CD1c-positive myeloid dendritic cell (primary cell): ENCODE results near the gene P2RY6.
"Not testable (repeated sequence)": the region's sequence is repeated elsewhere in the genome, so short reads cannot be mapped to it uniquely, and the experiment has no call there.

Experiments
- DNase-seq: peaks from one replicate; pipeline ENCODE4 v3.0.0-alpha.2; 2016; ENCODE audit errors: extremely low spot score

P2RY6 gene, protein sequence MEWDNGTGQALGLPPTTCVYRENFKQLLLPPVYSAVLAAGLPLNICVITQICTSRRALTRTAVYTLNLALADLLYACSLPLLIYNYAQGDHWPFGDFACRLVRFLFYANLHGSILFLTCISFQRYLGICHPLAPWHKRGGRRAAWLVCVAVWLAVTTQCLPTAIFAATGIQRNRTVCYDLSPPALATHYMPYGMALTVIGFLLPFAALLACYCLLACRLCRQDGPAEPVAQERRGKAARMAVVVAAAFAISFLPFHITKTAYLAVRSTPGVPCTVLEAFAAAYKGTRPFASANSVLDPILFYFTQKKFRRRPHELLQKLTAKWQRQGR

DNA sequence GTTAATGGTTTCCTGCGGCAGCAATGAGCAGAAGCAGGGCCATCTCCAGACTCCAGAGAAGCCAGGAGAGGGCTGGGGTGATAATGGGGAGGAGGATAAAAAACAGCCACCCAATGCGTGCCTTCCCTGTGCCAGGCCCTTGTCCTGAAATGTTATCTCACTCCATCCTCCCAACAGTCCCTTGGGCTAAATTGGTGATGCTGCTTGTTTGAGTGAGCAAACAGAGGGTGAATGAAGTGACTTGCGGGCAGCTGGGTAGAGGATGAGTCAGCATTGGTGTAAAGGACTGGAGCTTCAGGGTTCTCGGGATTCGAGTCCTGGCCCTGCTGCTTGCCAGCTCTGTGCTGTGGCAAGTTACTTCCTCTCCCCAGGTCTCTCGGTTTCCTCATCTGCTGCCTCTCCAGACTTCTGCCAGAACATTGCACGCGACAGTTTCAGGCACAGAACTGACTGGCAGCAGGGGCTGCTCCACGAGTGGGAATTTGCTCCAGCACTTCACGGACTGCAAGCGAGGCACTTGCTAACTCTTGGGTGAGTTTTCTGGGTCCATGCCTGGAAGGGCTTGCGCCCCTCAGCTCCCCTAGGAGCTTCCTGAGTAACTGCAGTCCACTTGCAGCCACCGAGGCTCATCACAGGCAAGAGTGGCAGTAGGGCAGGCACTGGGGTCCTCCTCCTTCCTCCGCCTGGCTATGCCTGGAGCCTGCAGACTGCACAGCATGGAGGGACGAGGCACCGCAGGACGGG is at the start of gene P2RY6:
P2RY6 (plus strand) TSS at position 403 of the 744 bp plus-strand sequence. CDS start 24,181 bp downstream, outside the sequence.
- peak; percentile 91 for DNase-seq

DNA sequence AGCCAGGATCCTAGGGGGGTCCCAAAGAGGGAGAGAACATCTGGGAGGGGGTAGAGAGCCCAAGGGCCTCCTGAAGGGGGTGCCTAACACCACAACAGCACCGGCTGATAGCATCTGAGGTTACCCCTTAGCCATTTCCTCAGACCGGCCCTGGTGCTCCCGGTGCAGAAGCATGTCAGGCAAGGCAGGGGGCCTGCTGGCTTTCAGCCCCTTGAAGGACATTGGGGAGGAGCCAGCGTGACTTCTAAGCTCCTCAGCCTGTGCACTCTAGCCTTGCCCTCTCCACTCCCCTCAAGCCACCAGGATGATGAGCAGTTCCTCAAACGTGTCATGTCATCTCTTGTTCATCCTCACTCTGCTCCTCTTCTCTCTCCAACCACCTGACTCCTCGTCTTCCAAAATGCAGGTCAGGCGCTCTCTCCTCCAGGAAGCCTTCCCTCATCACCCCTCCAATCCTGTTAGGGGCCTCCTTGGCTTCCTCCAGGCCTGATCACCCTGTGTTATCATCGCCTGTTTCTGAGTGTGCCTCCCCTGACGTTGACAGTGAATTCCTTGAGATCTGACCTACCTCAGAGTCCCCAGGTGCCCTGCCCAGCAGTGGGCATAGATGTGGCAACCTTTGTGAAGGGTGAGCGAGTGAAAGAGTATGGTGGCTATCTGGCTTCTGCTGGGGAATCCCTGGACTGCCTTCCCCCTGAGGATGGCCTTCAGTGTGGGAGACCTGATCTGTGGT is 48.0 kb upstream of the P2RY6 start:
- DNase-seq, result no peak

DNA sequence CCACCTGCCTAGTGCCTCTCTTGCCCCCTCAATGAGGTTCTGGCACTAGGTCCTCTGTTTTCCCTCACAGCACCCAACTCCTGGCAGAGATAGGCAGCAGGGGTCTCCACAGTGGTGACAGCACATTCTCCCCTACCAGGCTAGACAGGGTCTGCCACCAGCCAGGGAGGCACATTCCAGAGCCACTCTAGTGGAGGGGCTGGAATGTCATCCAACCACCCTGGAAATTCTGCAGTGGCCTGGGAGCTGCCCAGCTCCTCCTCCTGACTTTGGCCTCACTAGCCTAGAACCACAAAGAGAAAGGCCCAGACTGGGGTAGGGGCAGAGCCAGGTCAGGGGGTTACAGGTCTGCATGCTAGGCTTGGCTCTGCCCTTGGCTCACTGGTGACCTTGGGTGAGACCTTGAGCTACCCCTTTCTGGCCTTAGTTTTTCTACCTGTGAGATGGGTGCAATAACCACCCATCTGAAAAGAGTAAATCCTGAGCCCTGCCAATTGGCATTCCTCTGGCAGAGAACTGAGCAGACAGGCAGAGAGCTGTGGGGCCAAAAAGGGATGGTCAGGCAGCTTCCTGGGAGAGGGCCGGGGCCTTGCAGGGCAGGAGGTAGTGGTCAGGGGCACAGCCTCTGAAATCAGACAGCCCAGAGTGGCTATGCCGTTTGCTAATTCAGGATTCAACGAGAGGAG is 47.0 kb upstream of the P2RY6 start:
- DNase-seq, result no peak

DNA sequence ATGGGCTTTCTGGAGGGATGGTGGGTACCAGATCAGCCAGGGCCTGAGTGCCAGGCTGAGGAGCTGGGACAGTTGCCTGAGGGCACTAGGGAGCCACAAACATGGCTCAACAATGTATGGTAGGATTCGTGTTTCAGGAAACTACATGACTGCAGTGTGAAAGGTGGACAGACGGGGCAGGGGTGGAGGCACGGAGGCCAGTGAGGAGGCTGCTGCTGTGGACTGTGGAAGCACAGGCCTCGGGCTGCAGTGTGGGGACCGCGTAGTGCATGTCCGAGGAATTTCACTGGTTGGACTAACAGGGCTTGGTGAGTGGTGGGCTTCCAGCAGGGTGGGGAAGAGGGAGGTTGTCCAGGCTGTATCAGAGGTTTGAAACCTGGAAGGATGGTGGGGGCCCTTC is 46.3 kb upstream of the P2RY6 start:
- no peak for DNase-seq

DNA sequence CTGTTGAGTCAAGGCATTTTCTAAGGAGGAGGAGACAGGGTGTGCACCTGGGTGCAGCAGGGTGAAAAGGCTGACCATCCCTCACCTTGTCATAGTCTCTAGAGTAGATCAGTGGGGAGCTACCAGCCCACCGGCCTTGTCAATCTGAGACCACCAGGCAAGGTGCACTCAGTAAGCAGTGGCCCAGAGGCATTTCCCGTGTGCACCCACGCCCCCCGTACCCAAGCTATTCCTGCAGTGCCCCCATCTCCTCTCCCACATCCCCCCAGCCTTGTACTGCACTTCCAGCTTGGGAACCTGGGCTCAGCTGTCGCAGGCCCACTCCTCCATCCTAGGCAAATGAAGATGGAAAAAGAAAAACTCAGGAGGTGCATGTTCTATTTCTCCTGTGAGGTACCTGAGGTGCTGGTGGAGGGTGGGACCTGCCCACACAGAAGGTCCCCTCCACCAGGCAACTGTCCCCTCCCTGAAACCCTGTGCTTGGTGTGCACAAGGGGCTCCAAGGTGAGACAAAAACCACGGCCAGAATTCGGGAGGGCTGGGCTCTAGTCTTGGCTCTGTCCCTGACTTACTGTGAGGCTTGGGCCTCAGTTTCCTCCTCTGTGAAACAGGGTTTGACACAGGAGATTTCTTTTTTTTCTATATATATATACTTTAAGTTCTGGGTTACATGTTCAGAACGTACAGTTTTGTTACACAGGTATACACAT is 45.7 kb upstream of the P2RY6 start:
- DNase-seq, result no peak

DNA sequence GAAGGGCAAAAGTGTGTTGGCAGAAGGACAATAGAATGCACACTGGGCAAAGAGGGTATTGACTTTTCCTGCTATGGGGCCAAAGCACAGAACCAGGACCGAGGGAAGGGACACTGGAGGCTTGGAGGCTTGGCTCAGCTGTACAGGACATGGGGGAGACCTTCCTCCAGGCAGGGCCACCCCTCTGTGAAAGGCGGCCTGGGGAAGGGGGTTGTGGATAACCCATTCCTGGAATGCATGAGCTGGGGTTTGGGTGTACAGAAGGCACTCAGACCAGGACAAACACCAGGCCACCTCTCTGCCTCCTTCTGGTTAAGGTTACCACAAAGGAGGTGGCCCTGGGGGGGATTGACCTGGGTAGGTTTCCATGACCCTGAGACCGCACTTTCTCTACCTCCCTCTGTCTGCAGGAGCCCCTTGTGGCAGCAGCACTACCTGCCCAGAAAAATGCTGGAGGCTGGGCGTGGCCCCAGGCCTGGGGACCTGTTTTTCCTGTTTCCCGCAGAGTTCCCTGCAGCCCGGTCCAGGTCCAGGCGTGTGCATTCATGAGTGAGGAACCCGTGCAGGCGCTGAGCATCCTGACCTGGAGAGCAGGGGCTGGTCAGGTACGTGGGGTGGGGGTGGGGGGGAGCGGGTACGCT is 44.4 kb upstream of the P2RY6 start:
- DNase-seq, result no peak

DNA sequence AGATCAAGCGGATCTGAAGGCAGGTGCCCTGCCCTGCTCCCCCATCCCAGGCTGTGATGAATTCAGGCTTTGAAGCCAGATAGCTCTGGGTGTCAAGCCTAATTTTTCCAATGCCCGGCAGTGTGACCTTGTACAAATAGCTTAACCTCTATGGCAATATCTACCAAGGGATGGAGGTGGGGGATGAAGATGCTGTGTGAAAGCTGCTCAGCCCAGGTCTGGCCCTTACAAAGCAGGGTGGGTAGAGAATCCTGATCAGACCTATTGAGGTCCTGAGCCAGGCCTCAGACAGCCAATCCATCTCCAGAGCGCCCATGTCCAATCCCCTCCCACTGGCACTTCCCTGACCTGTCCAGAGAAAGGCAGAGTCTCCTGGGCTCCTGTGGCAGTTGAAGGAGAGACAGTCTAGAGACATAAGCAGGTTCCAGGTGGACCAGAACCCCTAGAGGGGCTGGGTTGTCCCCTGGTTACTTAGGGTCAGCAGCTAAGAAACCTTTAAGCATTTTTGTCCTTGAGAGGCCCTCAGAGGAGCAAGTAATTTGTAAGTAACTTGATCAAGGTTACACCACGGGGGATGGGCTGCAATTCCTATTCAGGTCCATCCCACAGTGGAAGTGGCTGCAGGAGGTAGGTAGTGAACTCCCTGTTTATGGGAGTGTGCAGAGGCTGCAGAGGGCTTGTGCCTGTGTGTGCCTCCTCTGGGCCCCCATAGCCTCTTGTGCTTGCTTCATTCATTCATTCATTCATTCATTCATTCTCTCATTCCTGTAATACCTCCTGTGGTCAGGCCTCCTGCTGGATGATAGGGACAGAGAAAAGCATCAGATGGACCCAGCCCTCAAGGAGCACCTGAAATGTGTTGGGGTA is 43.6 kb upstream of the P2RY6 start:
- DNase-seq, result no peak

DNA sequence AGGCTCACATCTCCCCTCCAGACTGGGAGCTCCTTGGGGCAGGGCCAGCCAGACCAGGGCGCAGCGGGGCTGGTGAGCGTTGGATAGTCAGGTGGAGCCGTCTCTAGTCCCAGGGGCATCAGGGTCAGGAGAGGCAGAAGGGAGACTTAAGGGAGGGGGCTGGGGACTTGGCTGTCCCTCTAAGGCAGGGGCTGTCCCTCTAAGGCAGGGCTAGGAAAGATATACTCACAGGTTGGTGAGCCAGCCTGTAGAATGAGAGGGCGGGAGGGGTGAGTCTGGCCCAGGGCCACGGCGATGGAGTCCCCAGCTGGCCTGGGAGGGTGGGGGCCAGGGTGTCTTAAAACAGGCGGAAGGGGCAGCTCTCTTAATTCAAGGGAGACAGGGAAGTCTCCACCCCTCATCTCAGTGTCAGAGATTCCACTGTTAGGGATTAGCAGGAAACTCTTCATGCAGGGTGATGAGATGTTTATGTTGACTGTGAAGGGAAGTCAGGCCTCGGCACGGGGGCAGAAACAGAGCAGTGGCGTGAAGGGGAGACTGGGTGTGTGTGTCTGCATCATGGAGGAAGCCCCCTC is 42.7 kb upstream of the P2RY6 start:
- no peak for DNase-seq

DNA sequence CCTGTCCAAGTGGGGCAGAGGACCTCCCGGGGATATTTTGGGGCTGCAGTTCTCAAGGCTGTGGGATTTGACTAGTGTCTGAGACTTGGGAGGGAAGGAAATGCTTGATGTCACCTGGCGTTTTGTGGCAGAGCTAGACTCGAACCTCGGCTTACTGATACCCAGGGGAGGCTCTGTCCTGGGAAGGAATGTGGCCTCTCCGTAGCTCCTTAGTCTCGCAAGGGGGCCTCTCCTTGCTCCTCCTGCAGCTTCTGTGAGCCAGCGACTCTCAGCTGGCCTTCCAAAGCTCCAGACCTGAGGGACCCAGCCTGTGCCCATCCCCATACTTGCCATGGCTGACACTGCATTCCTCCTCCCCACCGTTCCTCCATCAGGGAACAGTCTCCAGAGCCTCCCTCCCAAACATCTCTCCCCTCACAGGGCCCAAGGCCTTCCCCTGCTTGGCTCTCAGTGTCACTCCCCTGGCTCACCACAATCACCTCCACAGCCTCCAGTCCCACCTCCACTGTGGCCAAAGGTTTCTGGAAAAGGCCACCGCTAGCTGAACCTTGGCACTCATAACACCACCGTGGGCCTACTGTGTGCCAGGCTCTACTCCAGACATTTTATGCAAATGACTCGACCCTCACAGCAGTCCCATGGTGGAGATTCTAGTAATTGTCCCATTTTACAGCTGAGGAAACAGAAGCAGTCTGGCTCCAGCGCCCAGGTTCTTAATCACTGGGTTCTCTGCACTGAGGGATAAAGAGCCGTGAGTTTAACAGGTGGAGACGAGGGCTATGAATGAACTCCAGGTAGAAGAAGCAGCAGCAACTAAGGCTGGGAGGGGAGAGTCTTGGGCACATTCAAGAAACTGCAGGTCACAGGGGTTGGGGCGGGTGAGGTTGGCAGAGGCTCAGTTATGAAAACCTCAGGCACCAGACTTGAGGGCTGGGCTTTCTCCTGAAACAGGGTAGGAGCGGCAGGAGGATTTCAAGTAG is 42.0 kb upstream of the P2RY6 start:
- no peak for DNase-seq

DNA sequence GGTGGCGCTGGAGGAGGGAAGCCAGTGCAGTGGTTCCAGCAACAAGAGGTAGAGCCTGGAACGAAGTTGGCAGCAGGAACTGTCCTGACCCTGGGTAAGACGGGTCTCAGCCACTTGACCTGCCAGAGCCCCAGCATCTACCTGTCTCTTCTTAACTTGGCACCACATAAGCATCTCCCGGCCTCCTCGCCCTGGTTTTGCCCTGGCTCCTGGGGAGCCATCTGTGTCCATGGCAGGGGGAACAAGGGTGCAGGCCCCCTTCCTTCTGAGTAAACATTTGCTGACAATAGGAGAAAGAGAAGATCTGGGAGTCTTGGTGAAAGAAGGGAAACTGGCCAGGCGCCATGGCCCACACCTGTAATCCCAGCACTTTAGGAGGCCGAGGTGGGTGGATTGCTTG is 41.2 kb upstream of the P2RY6 start:
- no peak for DNase-seq

DNA sequence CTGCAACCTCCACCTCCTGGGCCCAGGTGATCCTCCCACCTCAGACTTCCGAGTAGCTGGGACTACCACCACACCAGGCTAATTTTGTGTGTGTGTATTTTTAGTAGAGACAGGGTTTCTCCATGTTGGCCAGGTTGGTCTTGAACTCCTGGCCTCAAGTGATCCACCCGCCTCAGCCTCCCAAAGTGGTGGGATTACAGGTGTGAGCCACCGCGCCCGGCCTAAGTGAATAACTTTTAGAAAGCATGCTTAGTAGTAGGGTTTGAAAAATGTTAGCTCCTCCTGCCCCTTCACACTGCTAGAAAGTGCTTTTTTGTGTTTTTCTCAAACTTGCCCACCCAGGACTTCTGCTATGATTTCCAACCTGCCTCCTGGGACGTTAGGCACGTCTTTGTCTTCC is 39.7 kb upstream of the P2RY6 start:
- DNase-seq, result not testable (repeated sequence)

DNA sequence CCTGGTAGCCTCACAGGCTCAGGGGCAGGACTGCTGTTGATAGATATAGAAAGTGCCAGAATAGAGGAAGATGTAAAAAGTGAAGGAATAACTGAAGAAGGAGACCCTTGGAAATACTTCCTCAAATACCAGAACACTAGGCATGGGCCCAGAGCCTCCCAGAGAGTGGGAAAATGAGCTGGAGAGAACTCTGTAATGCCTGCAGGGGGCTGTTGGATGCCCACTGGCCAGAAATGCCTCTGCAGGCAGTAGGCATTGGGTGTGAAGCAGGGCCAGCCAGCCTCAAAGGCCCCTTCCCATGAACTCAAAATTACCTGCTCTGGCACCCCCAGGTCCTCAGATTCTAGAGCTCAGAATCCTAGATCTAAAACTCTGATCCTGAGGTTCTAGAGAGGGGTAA is 38.9 kb upstream of the P2RY6 start:
- no peak for DNase-seq

DNA sequence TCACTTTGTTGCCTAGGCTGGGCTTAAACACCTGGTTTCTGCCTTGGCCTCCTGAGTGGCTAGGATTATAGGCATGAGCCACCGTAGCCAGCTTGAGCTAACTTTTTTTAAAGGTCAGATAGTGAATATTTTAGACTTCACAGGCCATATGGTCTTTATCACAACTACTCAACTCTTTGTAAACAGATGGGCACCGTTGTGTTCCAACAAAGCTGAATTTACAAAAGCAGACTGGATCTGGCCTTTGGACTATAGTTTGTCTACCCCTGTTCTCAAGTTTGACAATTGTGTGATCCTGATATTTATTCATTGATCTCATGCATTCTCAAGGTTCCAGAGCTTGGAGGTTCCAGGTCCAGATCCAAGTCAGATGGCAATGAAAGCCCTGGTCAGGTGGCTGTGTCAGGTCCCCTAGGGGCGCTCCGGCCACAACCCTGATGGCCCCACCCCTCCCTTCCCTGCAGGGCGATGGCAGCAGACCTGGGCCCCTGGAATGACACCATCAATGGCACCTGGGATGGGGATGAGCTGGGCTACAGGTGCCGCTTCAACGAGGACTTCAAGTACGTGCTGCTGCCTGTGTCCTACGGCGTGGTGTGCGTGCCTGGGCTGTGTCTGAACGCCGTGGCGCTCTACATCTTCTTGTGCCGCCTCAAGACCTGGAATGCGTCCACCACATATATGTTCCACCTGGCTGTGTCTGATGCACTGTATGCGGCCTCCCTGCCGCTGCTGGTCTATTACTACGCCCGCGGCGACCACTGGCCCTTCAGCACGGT is 38.3 kb upstream of the P2RY6 start:
- DNase-seq, result no peak

DNA sequence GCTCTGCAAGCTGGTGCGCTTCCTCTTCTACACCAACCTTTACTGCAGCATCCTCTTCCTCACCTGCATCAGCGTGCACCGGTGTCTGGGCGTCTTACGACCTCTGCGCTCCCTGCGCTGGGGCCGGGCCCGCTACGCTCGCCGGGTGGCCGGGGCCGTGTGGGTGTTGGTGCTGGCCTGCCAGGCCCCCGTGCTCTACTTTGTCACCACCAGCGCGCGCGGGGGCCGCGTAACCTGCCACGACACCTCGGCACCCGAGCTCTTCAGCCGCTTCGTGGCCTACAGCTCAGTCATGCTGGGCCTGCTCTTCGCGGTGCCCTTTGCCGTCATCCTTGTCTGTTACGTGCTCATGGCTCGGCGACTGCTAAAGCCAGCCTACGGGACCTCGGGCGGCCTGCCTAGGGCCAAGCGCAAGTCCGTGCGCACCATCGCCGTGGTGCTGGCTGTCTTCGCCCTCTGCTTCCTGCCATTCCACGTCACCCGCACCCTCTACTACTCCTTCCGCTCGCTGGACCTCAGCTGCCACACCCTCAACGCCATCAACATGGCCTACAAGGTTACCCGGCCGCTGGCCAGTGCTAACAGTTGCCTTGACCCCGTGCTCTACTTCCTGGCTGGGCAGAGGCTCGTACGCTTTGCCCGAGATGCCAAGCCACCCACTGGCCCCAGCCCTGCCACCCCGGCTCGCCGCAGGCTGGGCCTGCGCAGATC is 37.5 kb upstream of the P2RY6 start:
- DNase-seq, result no peak

DNA sequence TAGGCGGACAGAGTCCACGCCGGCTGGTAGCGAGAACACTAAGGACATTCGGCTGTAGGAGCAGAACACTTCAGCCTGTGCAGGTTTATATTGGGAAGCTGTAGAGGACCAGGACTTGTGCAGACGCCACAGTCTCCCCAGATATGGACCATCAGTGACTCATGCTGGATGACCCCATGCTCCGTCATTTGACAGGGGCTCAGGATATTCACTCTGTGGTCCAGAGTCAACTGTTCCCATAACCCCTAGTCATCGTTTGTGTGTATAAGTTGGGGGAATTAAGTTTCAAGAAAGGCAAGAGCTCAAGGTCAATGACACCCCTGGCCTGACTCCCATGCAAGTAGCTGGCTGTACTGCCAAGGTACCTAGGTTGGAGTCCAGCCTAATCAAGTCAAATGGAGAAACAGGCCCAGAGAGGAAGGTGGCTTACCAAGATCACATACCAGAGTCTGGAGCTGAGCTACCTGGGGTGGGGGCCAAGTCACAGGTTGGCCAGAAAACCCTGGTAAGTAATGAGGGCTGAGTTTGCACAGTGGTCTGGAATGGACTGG is 36.8 kb upstream of the P2RY6 start:
- no peak for DNase-seq

DNA sequence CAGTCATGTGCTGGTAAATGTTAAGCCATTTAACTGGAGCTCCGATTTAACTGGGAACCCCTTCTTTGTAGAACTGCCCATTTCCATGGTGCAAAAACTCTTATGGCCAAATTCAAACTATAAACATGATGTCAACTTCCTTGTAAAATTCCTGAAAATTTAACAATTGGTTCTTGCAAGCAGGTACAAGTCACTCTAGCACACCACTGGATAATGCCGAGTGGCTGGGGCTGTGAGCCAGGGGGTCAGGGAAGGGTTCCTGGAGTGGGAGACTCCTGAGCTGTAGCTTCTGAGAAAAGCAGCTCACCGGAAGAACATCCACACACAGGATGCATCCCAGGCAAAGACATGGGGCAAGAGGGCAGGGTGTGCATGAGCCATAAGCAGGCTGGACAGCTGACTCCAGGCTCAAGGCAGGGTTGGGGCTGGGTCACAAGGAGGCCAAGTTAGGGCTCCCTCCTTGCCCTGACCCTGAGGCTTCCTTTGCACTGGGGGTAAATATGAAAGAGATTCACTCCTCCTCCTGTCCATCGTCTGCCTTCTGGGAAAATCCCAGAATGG is 35.9 kb upstream of the P2RY6 start:
- no peak for DNase-seq
